HK-2 (cell line): ENCODE results near the gene GPRIN2.
A peak's percentile ranks its signal among the peaks of the same experiment; 100 is the strongest.
"Not testable (repeated sequence)": the region's sequence is repeated elsewhere in the genome, so short reads cannot be mapped to it uniquely, and the experiment has no call there.

ENCODE experiments used
- DNase-seq: peaks from one replicate; pipeline ENCODE4 v3.0.0-alpha.2; 2018; ENCODE audit not compliant: unreplicated experiment

Gene GPRIN2

DNA sequence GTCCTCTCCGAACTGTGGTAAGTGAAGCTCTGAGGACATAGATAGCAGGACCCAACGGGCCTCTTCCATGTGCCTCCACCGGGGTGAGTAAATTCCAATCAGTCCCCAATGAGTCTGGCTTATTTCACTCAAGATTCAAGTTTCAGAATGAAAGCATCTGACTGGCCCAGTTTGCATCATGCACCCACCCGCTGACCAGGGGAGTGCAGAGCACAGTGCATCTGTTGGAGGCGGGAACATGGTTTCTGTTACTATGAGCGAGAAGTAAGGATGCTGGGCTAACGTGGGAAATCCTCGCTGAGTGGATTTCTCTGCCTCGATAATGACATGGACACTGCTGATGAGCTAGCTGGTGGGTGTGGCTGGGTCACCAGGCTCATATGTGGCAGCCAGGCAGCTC, 10.7 kb upstream of the GPRIN2 start:
- not testable (repeated sequence) for DNase-seq

DNA sequence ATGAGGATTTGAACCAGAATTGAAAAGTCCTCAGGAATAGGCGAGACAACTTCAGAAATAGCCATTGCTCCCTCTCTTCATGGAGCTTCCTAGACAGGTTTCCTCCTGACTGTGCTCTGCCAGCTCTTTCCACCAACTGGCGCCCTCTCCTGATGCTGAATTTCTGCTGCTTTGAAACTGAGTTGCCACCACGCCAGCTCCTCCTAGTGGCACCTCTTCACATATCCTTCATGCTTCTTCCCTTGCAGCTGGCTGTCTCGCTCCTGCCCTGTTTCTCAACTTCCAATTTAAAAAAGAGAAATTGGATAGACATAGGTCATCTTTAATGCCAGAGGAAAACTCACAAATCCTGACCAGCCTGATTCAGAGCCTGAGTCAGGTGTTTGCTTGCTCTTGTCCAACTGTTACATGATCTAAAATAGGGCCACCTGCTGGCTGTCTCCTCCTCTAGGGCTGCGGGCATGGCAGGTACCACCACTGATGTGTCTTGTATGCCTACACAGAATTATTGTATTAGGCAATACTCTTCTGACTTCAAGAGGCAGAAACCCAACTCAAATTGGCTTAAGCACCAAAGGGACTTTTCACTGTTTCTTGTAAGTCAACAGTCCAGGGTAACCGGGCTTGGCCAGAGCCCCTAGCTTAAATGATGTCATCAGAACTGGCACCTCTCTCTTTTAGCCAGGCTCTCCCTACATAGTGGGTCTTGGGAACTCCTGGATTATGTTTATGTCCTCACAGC, 9.3 kb upstream of the GPRIN2 start:
- peak; percentile 68 for DNase-seq

DNA sequence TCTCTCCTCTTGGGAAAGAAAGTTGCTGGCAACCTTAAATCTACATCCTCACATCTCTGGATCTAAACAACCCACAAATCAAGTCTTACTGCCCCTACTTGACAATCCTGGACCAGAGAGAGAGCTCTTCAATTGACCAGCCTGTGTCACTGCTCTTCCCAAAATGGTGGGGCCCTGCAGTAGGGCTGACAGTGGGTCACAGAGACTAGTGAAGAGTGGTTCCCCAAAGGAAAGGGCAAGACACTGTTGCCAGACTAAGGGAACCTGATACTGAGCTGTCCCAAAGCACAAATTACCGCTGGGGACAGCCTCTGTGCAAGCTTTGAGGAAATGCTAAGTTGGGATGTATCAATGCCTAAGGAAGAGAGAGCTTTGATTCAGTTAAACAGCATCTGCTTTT, 4.5 kb upstream of the GPRIN2 start:
- DNase-seq, result no peak

DNA sequence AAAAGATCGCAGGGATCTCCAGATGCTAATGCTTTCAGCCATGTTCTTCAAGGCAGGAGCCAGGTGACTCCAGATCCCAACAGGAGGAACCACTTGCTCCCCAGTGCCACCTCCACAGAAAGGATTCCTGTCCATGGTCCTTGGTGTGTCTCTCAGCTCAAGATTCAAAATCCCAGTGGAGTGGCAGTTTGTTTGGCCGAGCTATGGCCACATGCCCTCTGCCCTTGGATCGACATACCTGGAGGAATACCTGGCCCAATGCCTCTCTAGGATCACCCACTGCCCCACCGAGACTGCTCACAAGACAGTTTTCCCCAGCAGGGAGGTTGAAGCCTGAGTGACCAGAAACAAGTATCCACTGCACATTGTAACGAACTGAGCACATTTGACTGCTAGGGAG, 3.9 kb upstream of the GPRIN2 start:
- no peak for DNase-seq

DNA sequence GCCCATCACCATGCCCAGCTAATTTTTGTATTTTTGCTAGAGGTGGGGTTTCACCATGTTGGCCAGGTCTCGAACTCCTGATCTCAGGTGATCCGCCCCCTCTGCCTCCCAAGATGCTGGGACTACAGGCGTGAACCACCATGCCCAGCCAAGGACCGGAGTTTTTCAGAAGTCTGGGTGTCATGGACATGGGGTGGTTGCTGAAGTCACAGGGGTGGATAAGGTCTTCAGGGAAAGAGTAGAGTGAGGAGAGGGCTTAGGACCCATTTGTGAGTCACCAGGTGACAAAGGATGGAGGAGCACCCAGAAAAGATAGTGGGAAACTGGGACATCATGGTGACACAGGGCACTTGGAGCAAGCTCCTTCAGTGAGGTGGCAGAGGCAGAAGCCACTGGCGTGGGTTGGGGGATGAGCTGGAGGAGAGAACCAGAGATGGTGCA, 2.8 kb upstream of the GPRIN2 start:
- DNase-seq, result no peak

DNA sequence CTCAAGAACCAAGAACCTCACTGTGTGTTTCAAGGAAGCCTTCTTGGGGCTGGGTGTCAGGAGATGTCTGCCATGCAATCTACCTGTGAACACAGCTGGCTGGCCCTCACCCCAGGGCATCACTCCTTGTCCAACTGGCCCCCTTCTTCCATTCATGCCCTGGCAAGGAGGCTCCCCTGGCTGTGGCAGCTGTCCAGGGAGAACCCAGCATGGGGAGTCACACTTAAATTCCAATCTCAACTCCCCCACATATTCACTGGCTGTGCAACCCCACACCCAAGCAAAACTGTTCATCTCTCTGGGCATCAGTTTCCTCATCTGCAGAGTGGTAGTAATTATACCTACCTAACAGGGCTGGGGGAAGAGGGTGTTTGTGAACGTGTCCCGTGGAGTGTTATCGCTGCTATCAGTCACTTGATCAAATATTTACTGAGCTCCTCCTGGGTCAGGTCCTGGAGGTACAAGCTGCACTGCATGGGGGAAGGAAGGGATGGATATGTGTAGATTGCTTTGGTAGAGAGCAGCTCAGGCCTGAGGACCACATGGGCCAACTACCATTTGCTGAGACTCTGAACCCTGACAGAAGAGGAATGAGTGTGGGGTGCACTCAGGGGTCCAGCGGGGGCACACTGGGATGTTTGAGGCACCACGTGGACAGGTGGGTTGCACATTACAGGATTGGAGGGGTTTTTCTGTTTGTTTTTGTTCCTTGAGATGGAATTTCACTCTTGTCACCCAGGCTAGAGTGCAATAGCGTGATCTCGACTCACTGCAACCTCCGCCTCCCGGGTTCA, 2.1 kb upstream of the GPRIN2 start:
- DNase-seq, result no peak

DNA sequence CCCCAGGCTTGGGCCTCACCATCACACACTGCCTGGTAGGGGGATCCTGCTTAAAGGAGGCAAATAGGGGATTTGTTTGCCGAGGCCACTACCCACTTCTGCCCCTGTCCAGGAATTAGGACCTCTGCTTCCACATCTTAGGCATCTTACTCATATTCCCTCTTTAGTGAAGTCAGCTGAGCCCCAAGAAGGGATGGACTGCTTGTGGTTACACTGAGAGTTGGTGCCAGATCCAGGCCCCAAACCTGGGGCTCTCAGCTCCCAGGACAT, 1.6 kb upstream of the GPRIN2 start:
- no peak for DNase-seq

DNA sequence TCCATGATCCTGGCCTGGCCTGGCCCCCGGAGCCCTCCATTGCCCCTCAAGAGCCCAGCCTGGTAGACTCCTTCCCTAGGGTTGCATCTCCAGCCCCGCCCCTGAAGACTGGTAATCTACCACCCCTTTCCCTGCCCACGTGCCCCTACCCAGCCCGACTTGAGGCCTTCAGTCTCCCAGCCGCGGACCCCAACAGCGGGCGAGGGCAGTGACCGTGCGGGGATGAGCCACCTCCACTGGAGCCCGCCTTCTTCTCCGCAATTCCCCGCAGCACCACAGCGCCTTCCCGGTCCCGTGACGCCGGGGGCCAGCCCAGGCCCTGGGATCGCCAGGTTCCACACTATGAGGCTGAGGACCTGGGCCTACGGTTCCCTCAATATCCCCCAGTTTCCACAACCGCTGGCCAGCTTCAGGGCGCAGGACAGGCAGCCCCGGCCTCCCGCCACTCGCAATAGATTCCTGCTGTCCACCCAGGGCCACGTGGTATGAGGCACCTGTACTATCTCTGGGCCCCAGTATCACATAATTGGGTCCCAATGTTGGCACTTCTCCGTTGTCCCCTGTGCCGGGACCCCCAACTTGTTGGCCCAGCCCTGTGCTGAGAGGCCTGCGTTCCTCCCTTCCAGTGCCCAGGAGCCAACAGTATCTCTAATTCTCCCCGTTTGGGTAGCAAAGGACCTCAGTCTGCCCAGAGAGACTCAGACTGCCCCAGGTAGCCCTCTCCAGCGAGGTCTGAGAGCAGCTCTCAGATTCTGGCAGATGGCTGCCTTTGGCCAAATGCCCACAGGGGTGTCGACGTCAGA, 1.1 kb upstream of the GPRIN2 start:
- no peak for DNase-seq

DNA sequence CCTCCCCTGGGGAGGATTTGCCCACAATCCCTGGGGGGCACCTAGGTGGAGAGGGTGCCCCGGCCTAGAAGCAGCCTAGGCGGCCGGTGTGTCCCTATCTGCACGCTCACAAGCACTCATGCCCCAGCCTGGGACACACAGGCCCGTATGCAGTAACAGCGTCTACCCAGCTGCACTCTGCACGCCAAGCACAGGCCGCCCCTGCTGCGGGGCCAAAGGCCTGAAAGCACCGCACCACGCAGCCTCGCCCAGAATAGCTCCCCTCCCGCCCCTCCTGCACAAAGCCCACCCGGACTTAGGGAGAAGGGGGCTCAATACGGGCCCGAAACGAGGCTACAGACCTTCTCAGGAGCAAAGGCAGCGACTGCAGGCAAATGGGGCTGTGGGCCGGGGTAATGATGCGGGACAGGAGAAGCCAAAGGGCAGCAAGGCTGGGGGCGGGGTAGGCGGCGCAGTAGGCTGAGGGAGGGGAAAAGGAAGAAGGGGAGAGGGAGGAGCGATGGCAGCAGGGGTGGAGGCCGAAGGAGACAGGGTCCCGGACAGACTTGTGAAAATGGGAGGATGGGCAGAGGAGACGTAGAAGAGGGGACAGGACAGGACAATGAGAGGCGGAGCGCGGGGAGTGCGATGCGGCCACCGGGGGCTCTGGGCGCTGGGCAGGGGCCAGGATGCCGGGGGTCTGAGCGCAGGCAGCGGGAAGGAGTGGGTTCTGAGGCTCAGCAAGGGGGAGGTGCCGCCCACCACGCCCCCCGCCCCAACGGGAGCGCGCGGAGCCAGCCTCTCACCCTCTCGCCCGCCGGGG, 544 bp downstream of the GPRIN2 start:
- peak; percentile 4 for DNase-seq

DNA sequence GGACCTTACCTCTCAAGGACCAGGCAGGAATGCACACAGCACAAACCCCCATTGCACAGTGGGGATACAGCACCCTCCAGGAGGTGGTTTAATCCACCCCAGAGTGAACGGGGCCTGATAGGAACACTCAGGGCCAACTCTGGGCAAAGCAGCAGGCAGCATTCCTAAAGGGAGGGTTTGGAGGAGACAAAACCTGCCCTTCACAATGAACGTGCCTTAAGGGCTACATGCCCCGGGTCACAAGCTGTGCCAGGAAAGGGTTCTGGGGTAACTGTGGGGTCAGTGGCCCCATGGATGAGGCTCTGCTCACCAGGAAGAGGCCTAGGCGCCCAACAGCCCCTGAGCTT, 1.1 kb downstream of the GPRIN2 start:
- DNase-seq, result peak; percentile 1

DNA sequence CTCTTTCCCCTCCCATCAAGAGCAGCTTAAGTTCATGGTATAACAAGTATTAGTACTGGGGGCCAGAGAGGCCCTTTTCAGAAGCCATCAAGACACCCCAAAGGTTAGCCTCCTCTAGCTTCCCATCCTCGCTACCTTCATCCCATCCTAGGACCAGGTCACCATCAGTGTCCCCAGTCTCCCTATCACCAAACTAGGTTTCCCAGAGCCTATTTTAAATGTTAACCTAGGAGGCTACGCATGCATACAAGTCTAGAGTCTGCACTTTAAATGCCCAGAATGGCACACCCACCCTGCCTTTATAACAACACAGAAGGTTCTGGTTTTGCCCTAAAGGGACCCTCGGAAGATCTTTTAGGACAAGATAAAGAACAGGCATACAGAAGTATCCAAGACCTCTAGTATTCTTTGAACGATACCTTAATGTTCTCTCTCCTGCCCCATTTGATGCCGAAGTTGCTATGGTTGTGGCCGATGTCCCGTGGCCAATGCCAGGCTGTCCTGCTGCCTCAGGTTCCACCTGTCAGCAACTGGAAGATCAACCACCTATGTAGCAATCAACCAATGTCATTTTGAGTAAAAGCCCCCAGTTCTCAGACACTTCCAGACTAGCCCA, 2.2 kb downstream of the GPRIN2 start:
- DNase-seq, result peak; percentile 0

DNA sequence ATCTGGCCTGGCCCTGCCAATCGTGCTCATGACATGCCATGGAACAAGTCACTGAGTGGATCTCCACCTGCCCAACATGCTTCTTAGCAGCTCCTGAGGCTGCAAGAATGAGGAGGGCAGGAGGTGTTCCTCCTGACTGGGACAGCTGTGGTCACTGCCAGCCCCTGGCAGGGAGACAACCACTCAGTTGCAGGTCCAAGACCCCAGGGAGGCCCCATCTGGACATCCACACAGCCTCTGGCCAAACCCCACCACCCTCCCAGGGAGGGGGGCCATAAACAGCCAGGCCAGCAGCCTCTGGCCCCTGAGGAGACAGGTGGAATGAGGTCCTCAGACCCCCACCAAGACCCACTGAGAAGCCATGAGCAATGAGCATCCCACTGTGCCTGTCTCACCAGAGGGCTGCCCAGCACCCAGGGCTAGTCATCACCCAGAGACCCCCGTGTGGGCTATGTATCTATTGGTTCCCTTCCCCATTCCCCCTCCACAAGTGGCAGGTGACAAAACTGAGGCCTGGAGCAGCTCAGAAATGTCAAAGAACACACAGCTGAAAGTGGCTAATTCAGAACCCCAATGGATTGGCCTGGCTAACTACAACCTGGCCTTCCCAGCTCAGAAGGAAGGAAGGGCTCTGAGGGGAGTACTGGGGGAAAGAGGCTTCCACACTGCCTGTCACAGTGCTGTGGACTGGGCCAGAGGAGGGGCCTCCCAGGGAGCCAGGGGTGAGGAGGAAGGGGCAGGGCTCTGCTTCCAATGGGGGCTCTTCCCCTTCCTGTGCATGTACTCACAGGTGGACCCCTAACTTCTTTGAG, 3.0 kb downstream of the GPRIN2 start:
- DNase-seq, result peak; percentile 4

DNA sequence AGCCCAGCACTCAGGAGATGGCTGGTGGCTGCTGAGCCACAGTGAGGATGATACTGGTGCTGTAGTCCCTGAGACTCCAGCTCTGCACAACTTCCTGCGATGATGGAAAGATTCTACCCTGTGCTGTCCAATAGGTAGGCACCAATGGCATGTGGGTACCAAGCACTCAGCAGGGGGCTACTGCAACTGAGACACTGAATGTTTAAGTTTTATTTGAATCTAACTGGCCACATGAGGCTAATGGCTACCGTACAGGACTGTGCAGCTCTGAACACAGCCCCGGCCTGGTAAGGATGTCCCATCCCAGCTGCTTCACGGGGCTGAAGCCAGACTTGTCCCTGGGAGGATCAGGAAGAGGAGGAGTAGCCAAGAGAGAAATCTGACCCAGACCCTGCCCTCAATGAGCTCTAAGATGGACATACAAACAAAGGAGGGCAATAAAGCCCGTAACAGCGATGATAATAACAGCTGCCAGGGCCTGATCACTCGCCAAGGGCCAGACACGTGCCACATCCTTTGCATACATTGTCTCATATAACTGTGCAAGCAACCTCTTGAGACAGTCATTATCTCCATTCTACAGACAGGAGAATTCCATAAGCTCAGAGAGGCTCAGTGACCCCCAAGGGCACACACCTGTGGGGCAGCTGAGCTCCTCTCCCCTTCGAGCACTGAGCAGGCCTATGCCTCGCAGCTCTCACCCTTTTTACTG, 3.8 kb downstream of the GPRIN2 start:
- DNase-seq, result peak; percentile 2

DNA sequence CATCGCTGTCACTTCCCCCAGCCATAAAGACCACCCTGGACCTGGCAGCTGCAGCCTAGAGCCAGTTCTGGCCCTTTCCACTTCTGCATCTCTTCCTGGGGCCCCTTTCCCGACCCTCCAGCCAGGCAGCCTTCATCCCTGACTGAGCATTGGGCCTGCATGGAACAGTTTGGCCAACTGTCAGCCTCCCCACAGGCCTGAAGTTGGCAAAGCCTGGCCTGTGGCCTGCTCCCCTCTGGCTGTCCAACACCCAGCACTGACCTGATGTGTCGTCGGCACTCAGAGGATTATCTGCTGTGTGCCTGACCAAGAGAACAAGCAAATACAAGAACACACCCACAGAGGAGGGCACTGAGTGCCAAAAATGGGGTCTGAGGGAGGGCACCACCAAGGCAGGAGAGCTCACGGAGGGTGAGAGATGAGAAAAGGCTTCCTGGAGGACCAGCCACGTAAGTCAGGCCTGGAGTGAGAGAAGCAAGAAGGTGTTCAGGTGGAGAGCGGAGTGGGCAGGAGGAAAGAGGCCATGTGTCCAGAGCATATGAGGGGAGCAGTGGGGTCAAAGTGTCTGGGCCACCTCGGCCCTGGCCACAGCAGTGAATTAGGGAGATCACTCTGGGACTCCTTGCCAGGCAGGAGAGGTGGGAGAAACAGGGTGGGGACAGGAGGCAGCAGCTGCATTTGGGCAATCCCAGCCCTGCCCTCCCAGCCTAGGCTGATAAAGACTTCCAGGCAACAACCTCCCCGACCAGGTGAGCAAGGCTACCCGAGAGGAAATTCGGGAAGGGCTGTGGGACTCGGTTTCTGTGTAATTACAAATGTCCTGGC, 4.5 kb downstream of the GPRIN2 start:
- DNase-seq, result no peak

DNA sequence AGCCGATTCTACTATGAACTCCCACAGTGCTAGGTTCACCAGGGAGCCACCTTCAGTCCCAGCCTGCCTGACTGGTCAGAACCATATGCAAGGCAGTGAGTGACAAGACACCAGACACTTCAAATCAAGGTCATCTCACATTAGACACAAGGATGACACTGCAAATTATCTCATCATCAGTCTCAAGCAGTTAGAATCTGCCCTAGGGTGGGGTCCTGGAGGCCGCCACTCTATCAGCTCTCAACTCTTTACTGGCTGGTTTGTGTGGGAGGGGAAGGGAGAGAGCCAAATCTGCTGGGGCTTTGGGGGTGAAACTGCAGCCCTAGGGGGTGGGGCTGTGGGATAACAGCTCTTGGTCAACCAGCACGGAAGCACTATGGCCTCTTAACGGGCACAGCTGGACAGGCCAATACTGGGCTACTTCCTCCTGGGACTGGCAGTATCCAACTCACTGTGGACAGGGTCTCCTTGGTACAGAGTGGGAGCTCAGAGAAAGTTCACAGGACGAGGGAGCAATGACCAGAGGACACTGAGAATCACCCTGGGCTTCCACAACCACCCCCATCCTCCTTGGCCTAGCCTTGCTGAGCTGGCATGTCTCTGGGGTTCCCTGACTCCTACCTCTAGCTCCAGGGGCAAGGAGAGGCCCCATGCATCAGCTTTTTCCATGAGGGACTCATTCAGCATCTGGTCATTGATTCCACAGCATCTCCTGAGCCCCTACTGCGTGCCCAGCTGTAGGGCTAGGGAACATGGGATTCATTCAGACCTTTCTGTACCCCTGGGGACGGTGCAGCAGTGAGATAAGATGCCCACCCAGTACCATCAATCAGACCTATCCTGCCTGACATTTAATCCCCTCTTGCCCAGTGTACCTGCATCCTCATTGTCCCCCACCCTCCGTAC, 5.4 kb downstream of the GPRIN2 start:
- DNase-seq, result no peak

DNA sequence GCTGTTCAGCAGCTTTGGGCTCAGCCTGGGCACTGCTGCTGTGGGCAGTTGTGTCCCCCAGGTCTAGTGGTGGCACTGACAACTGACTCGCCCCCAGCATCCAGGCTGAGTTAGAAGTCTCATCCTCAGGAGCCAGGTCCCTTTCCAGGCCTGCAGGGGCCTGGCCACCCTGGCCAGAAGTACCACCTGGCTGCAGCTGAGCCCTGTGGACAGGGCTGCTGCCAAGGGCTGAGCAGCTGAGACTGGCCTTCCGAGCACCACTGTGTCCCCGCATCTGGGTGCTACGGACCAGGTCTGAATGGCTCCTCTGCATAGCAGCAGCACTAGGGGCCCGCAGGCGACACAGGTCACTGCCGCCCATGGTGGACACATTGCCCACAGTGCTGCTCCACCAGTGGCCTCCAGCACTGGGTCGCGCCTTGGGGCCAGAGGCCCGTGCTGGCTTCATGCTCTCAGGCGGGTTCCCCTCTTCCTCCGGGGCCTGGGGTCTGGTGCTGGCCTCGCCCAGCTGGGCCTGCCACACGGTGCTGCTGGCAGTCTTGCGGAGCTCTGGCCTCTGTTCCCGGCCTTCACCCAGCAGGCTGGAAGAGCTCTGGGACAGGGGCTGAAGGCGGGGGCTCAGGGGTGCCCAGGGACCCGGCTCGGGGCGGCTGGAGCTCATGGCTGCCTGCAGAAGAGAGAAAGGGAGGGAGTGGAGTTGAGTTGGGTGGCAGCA, 6.2 kb downstream of the GPRIN2 start:
- DNase-seq, result no peak
